ENCODE data around the gene ATP2C2.

ATP2C2 gene

DNA sequence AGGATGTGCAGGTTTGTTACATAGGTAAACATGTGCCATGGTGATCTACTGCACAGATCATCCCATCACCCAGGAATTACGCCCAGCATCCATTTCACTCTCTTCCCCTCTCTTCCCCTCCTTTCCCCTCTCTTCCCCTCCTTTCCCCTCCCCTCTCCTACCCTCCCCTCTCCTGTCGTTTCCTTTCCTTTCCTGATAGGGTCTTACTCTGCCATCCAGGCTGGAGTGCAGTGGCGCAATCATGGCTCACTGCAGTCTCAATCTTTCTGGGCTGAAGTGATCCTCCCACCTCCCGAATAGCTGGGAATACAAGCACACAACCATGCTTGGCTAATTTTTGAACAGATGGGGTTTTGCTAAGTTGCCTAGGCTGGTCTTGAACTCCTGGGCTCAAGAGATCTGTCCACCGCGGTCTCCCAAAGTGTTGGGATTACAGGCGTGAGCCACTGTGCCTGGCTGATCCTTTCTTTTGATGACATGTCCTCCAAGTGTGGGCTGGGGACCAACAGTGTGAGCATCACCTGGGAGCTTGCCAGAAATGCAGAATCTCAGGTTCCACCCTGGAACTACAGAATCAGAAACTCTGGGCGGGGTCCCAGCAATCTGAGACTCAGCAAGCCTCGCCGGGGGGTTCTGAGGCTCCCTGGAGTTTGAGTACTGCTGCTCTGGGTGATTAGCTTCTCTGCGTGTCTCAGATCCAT is 10.8 kb downstream of the ATP2C2 start:
- Histone ChIP-seq H3K9me3 (ENCODE audit: control insufficient read depth, insufficient read depth, low read depth, low read length) (no peaks in the 10 kb centered on the region), H3K27ac (ENCODE audit: extremely low read depth, low read depth, low read length) (no peak overlapping the region), H3K36me3 (ENCODE audit: control insufficient read depth in 2 of 2, insufficient read depth in 1 of 2, low read length in 2 of 2) (no peaks in the 10 kb centered on the region), H3K4me3 (ENCODE audit: low read depth, low read length) (no peak overlapping the region), H3K4me1 (ENCODE audit: control insufficient read depth, insufficient read depth, low read length) (no peaks in the 10 kb centered on the region)
- POLR2A ChIA-PET: interaction anchor here (0.7 kb wide), 1 partner anchor 1144 kb away, joined by 9 read pairs; no protein-coding TSS in a partner anchor
- TF ChIP-seq ZNF548 (tag by site-specific recombination; IDR thresholded peaks at IDR 0.05): no peak
- TF ChIP-seq PRDM1 (tag by site-specific recombination; IDR thresholded peaks at IDR 0.05): 0 out of 2 replicates have a peak, but pooled peaks have one; percentile 19
- TF ChIP-seq, protein P1, sequence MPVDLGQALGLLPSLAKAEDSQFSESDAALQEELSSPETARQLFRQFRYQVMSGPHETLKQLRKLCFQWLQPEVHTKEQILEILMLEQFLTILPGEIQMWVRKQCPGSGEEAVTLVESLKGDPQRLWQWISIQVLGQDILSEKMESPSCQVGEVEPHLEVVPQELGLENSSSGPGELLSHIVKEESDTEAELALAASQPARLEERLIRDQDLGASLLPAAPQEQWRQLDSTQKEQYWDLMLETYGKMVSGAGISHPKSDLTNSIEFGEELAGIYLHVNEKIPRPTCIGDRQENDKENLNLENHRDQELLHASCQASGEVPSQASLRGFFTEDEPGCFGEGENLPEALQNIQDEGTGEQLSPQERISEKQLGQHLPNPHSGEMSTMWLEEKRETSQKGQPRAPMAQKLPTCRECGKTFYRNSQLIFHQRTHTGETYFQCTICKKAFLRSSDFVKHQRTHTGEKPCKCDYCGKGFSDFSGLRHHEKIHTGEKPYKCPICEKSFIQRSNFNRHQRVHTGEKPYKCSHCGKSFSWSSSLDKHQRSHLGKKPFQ (tag by site-specific recombination; IDR thresholded peaks at IDR 0.05): no peak
- no peak for TF ChIP-seq ZNF624 (tag by site-specific recombination; IDR thresholded peaks at IDR 0.05)
- TF ChIP-seq, protein P2, sequence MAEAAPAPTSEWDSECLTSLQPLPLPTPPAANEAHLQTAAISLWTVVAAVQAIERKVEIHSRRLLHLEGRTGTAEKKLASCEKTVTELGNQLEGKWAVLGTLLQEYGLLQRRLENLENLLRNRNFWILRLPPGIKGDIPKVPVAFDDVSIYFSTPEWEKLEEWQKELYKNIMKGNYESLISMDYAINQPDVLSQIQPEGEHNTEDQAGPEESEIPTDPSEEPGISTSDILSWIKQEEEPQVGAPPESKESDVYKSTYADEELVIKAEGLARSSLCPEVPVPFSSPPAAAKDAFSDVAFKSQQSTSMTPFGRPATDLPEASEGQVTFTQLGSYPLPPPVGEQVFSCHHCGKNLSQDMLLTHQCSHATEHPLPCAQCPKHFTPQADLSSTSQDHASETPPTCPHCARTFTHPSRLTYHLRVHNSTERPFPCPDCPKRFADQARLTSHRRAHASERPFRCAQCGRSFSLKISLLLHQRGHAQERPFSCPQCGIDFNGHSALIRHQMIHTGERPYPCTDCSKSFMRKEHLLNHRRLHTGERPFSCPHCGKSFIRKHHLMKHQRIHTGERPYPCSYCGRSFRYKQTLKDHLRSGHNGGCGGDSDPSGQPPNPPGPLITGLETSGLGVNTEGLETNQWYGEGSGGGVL (tag by site-specific recombination; IDR thresholded peaks at IDR 0.05): peak; percentile 56
- CTCF ChIA-PET: interaction anchor here (0.9 kb wide), 1 partner anchor 636 kb away, joined by 3 read pairs; no protein-coding TSS in a partner anchor

DNA sequence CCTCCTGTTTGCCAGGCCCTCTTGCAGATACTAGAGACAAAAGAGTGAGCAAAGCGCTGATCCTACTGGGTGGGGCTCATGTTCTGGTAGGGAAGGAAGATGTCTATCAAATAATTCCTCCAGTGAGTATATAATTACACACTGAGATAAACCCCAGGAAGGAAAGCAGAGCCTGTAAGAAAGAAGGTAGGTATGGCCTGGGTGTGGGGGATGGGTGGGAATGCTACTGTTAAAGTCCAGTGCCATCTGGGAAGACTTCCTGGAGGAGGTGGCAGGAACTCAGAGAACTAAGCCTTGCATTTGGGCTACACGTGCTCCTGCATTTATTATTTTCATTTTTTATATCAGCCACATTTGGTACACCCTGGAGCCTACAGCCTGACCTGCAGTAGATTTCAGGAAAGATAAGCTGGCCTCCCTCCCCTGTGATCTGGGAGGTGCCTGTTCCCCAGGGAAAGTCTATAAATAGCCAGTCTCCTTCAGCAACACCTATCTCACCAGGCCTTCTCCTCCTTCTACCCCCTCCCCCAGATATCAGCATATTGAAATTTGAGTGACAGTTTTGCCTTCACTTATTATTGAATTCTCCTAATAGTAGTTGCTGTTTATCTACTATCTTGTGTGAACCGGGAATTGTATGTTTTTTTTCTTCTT is 11.5 kb downstream of the ATP2C2 start:
- Histone ChIP-seq H3K4me1 (ENCODE audit: control insufficient read depth, insufficient read depth, low read length) (no peaks in the 10 kb centered on the region), H3K27ac (ENCODE audit: extremely low read depth, low read depth, low read length) (no peak overlapping the region), H3K9me3 (ENCODE audit: control insufficient read depth, insufficient read depth, low read depth, low read length) (no peaks in the 10 kb centered on the region), H3K36me3 (ENCODE audit: control insufficient read depth in 2 of 2, insufficient read depth in 1 of 2, low read length in 2 of 2) (no peaks in the 10 kb centered on the region), H3K4me3 (ENCODE audit: low read depth, low read length) (no peak overlapping the region)
- ChIA-PET CTCF (interaction anchor here (0.9 kb wide), 1 partner anchor 636 kb away, joined by 3 read pairs; no protein-coding TSS in a partner anchor), POLR2A (interaction anchor here (0.7 kb wide), 1 partner anchor 1145 kb away, joined by 9 read pairs; no protein-coding TSS in a partner anchor)
- no peak for TF ChIP-seq ZFHX2 (tag by site-specific recombination; conservative IDR thresholded peaks at IDR 0.05)
- TF ChIP-seq GLI2 (tag by site-specific recombination; IDR thresholded peaks at IDR 0.05; ENCODE audit: borderline replicate concordance, low read depth): no peak
- TF ChIP-seq KLF1 (tag by site-specific recombination; IDR thresholded peaks at IDR 0.05): 0 out of 2 replicates have a peak, but pooled peaks have one; percentile 26
- 0 out of 2 replicates have a peak, but pooled peaks have one; percentile 15 for TF ChIP-seq ZBTB17 (tag by site-specific recombination; IDR thresholded peaks at IDR 0.05)
- no peak for TF ChIP-seq GFI1B (tag by site-specific recombination; IDR thresholded peaks at IDR 0.05)
- TF ChIP-seq, protein P3, sequence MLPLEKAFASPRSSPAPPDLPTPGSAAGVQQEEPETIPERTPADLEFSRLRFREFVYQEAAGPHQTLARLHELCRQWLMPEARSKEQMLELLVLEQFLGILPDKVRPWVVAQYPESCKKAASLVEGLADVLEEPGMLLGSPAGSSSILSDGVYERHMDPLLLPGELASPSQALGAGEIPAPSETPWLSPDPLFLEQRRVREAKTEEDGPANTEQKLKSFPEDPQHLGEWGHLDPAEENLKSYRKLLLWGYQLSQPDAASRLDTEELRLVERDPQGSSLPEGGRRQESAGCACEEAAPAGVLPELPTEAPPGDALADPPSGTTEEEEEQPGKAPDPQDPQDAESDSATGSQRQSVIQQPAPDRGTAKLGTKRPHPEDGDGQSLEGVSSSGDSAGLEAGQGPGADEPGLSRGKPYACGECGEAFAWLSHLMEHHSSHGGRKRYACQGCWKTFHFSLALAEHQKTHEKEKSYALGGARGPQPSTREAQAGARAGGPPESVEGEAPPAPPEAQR (tag by site-specific recombination; IDR thresholded peaks at IDR 0.05): no peak
- peak; percentile 24; the same call in 1 of the 2 replicates for TF ChIP-seq SP7 (tag by site-specific recombination; IDR thresholded peaks at IDR 0.05)

DNA sequence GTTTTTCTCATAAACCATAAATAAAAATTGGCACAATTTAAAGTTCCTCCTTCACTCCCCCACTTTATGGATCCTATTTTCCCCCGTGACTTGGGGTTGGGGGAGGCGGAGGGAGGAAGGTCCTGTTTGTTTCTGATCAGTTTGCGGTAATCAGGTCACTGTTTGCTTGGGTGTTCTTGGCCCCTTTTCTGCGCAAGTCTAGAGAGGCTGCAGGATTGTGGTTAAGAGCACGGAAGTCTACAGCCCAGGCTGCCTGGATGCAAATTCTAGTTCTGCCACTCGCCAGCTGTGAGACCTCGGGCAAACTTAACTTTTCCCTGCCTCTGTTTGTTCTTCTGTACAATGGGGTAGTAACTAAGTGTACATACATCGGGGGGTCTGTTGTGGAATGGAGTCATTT is 12.1 kb downstream of the ATP2C2 start:
- Histone ChIP-seq H3K4me3 (ENCODE audit: low read depth, low read length) (no peak overlapping the region), H3K27ac (ENCODE audit: extremely low read depth, low read depth, low read length) (no peak overlapping the region), H3K9me3 (ENCODE audit: control insufficient read depth, insufficient read depth, low read depth, low read length) (no peaks in the 10 kb centered on the region), H3K4me1 (ENCODE audit: control insufficient read depth, insufficient read depth, low read length) (no peaks in the 10 kb centered on the region), H3K36me3 (ENCODE audit: control insufficient read depth in 2 of 2, insufficient read depth in 1 of 2, low read length in 2 of 2) (no peaks in the 10 kb centered on the region)
- ChIA-PET CTCF (no interaction called here), POLR2A (no interaction called here)
- TF ChIP-seq ZNF394 (tag by site-specific recombination; IDR thresholded peaks at IDR 0.05; ENCODE audit: borderline replicate concordance) (no peak), ZBTB21 (tag by site-specific recombination; IDR thresholded peaks at IDR 0.05) (no peak), ZNF747 (tag by site-specific recombination; IDR thresholded peaks at IDR 0.05) (no peak), ZNF529 (tag by site-specific recombination; IDR thresholded peaks at IDR 0.05; ENCODE audit: insufficient replicate concordance) (no peak), ZNF37A (tag by site-specific recombination; IDR thresholded peaks at IDR 0.05) (no peak), ZNF184 (tag by site-specific recombination; IDR thresholded peaks at IDR 0.05) (no peak), ZNF785 (tag by site-specific recombination; IDR thresholded peaks at IDR 0.05) (no peak), ZNF514 (tag by site-specific recombination; IDR thresholded peaks at IDR 0.05) (no peak), ZNF416 (tag by site-specific recombination; IDR thresholded peaks at IDR 0.05) (no peak), ZNF585B (tag by site-specific recombination; IDR thresholded peaks at IDR 0.05) (no peak), ZNF707 (tag by site-specific recombination; IDR thresholded peaks at IDR 0.05) (no peak), ZNF214 (tag by site-specific recombination; IDR thresholded peaks at IDR 0.05; ENCODE audit: borderline replicate concordance) (no peak), ZBTB8A (tag by site-specific recombination; IDR thresholded peaks at IDR 0.05) (no peak)
- TF ChIP-seq, protein P4, sequence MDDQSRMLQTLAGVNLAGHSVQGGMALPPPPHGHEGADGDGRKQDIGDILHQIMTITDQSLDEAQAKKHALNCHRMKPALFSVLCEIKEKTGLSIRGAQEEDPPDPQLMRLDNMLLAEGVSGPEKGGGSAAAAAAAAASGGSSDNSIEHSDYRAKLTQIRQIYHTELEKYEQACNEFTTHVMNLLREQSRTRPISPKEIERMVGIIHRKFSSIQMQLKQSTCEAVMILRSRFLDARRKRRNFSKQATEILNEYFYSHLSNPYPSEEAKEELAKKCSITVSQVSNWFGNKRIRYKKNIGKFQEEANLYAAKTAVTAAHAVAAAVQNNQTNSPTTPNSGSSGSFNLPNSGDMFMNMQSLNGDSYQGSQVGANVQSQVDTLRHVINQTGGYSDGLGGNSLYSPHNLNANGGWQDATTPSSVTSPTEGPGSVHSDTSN (CRISPR knock-in tag; IDR thresholded peaks at IDR 0.05): no peak

All from HEK293 (cell line).